Measurements from ENCODE around the gene JAZF1.

Gene JAZF1

GRCh38 chr7:27958933-27959548, 221.6 kb downstream of the JAZF1 start:
- no peak for DNase-seq

DNA sequence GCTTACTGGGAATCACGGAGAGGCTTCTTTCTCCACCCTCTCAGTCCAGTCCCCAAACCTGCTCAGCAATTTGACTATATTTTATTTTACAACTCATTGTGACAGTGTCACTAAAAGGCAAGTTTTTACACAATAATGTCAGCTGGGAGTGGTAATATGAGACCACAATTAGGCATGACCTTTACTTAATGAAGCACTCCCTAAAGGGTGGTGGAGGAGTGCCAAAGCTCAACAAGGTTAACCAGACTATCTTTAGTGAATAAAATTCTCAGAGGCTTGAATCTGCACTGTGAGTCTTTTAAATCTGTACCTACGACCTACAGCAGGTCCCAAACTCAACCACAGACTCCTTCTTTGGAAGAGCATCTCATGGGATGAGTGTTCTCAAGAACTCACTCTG, 225.0 kb downstream of the JAZF1 start:
- DNase-seq = no peak

- DNase-seq = no peak
These were observed 225.6 kb downstream of the JAZF1 start for GRCh38 chr7:27955011-27955410.

DNA sequence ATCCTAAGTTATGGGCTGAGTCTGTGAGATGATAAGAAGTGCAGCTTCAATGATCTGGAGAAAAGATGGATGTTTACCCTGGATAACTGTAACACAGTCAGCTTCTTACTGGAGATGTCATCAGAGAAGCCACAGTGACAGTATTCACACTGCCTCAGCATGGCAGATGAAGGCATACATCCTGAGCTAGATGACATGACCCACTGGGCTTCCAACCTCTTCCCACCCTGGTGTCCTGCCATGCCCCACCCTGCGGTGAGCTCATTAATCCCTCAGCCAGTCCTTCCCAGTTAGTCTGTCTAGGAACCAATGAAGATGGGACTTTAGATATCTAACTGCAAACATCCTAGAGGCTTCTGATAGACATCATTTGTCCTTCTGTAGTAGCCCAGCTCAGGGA, 226.8 kb downstream of the JAZF1 start:
- no peak for DNase-seq

- no peak for DNase-seq
These were observed 227.2 kb downstream of the JAZF1 start for GRCh38 chr7:27953361-27953760.

DNA sequence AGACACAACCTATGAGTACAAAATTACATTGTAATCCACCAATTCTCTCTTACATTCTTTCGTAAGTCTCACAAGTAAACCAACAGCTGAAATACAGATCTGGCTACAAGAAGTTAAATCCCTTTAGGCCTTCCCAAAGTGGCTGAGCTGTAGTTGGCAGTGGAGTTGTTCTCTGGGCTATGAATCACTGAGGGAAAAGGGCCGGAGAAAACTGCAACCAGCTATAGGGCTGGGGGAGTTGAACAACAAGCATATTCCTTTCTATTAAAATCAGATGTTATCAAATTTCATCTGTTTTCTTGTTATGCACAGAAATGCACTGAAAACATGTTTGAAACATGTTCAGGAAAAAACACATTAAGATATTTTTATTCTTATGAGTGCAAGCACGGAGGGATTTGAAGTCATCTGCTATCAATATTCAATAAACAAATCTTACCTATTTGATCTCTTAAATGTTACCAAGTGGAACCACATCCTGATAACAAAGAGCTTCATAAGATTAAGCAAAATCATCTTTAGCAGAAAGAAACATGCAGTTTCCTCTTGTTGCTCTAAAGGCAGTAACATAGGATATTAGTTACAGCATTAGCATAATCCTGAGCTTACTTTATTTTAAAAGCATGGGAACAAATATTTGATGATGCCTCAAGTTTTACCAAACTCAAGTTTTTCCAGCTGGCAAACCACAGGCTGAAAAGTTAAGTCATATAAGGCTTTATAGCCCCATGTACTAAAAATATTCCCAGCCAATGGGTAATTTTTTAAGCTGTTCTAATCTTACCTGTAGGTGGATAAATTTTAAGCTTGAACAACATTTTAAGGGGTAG, 227.9 kb downstream of the JAZF1 start:
- no peak for DNase-seq

DNA sequence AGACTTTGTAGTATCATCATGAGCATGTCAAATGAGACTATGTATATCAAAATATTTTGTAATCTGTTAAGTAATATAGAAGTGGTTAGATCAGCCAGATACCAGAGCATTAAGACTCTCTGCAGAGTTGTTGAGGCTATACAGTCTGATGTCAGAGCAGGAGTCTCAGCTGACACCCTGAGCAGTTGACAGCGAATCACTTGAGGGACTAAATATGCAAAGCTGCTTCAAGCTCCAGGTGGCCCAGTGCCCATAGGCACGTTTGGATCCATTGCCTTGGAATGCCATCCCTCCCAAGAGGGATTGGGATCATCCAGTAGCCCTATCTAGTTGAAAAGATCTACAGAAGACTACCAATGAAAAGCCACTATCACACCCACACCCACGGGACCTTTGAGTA, 230.5 kb downstream of the JAZF1 start:
- DNase-seq = no peak

- DNase-seq = no peak
These were observed 231.7 kb downstream of the JAZF1 start for GRCh38 chr7:27948861-27949260.

- no peak for DNase-seq
These were observed 232.9 kb downstream of the JAZF1 start for GRCh38 chr7:27947586-27948278.

GRCh38 chr7:27946351-27946750, 234.2 kb downstream of the JAZF1 start:
- DNase-seq = no peak

DNA sequence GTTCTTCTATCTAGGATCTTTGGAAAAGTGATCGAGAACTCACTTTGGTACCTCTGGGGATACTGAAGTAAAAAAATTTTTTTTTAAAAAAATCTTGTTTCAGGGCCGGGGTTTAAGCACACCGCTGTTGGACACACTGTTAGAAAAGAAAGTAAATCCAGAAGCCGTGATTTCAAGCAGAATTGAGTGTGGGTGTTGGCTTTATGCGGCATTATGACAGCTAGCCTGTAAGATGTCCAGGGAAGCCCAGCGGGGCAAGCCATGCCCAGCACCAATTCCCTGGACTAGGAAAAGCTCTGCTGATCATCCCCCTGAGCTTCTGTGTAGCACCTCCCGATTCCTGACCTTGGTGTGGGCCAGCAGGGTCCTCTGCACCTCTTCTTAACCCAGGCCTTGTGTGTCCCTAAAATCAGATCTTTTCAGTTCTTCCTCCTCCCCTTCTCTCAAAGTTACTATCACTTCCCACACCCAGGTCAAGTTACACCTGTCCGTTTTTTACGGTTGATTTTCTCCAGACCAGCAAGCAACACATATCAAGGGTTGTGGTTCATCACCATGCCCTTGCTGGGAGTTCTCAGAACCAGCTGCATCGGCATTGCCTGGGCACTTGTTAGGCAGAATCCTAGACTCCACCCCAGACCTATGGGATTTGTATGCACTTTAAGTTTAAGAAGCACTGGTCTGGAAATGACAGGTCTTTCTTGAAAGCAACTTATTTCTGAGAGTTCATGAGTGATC, 235.4 kb downstream of the JAZF1 start:
- no peak for DNase-seq

DNA sequence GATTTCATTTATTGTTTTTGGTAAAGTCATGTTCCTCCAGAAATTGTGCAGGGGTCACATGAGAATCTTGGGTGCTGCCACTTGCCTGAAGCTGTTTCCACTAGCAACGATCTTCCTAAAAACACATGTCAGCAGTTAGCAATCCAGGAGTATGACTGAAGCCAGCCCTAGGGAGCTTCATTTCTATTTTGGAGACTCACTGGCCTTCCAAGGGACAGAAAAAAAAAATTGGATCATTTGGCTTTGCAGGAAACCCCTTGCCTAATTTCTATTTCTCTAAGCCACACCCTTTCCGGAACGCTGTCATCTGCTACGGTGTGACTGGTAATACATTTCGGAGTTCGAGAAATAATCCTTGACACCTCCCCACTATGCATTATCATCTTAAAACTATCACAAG, 236.0 kb downstream of the JAZF1 start:
- no peak for DNase-seq

DNA sequence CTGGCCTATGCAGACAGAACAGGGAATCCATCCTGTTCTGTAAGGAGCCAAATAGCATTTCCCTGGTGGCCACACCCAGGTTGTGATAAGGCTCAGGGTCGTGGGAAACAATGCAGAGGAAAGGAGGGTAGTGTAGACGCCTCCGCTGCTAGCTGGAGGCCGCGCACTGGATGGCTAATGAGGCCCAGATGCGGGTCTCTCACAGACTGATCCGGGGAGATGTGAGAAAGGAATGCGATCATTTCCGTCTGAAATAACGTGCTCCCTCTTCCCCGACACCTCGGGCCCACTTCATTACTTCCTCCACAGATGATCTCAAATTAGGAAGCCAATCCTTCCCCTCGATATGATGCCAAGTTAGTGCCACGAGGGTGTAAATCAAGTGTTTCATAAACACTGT, 237.4 kb downstream of the JAZF1 start:
- DNase-seq = no peak

- no peak for DNase-seq
These were observed 237.9 kb downstream of the JAZF1 start for GRCh38 chr7:27942711-27943110.

- no peak for DNase-seq
These were observed 239.1 kb downstream of the JAZF1 start for GRCh38 chr7:27941522-27941921.

- no peak for DNase-seq
These were observed 240.3 kb downstream of the JAZF1 start for GRCh38 chr7:27940341-27940740.

DNA sequence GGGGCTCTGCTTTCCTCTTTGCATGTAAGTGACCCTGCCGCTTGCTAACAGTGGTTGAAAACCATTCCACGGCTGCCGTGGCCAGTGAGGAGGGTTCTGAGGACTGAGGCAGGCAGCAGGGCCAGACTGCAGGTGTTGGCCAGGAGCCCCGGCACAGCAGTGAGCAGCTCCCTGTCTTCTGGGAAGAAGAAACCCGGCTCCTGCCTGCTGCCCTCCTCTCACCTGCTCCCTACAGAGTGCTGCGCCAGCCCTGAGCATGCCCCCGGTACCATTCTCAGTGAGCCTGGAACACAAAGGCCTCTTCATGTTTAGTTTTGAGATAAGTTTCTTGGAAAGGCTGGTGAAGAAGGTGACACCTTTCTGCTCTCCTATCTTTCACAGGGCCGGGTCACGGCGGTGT, 240.7 kb downstream of the JAZF1 start:
- DNase-seq = no peak

DNA sequence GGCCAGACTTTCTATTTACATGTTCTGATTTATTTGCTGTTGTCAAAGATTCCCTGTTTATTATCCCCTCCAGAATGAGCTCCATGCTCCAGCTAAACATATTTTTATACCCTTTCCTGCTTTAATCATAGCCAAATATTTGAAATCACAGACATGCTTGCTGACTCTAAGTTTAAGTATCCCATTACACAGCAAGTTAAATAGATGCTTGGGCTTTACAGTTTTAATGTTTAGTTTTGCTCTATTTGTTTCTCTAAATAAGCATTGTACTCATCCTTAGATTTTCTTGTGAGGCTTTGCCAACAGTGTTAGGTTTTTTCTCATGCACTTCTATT, 243.9 kb downstream of the JAZF1 start:
- DNase-seq = no peak

DNA sequence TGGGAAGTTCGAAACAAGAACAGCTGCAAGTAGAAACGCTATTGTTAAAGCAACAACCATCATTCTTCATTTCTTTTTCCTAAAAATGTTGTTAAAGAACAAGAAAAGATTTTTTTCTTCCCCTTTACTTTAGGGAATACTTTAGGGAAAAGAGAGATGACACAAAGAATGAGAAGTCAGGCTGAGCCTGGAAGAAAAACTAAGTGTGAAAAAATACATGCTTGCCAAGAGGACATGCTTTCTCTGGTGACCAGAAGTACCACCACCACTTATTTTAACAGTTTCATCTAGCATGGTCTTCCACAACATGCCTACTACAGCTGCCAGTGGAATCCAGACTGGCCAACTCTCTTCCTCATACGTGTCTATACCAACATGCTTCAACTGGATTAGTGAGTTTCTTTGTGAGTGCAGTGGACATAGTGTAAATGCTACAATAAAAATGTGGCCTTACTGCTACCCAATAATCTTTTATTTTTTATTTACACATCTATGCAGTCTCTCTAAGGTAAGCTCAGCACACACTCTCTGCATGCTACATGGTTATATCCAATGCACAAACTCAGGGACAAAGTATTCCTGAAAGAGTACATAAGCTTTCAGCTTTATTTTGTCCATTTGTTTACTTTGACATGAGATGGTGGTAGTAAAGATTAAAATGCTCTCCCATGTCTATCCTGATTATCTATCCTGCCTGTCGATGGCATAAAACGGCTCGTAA, 244.4 kb downstream of the JAZF1 start:
- no peak for DNase-seq

- no peak for DNase-seq
These were observed 246.7 kb downstream of the JAZF1 start for GRCh38 chr7:27933671-27934565.

- DNase-seq = peak in 1 of 5 donors; percentile 14
These were observed 249.6 kb downstream of the JAZF1 start for GRCh38 chr7:27930910-27931476.

All from T-helper 1 cell (primary cell).